ENCODE data around the gene INPP5F. TPM values are rescaled to one million over a fixed set of nuclear protein-coding genes. Genes with fewer than 3 reads are reported as not detected.

Gene INPP5F
- total RNA-seq, 1 donor from 2014 or later: 47.4 TPM

DNA sequence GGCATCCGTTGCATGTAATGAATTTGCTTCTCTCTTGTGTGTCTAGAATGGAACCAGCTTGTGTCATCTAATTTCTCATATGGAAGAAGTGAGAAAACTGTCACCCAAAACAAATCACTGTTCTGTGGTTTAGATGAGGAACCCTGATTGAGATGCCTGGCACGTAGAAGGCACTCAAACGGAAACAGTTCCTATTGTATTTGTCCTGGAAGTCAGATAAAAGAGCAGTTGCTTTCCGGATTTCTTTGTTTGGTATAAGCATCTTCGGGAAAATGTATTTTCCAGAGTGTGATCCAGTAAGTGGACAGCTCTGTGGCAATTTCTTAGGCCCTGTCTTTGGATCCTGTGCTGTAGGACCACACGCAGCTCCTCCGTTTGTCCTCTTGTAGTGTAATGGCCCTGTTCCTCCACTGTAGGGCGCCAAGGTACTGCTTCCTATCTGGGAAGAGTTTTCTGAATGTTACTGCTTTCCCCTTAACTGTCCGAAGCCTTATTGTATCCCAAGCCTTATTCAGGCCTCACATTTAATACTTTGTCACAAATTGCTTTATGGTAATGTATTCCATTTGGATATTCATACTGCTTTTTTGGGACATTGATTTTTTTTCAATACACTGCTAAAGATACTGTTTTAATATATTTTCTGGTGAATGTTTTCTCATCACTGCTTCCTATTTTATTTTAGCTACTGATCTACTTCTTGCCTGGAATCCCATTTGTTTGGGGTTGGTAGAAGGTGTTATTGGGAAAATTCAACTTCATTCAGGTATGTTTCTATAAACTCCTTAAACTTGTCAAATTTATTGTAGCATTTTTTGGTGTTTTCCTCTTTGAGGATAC is 24.8 kb downstream of the INPP5F start:
- Mint-ChIP-seq H3K27ac (no peak overlapping the region), H3K4me3 (no peak overlapping the region), H3K4me1 (ENCODE audit: unreplicated experiment) (peaks cover 34% of the 10 kb centered on the region), H3K36me3 (peaks cover 4% of the 10 kb centered on the region), H3K27me3 (no peaks in the 10 kb centered on the region), H3K9me3 (no peaks in the 10 kb centered on the region)
- DNase-seq (ENCODE audit: extremely low spot score, unreplicated experiment): no peak
- TF ChIP-seq, protein P1, sequence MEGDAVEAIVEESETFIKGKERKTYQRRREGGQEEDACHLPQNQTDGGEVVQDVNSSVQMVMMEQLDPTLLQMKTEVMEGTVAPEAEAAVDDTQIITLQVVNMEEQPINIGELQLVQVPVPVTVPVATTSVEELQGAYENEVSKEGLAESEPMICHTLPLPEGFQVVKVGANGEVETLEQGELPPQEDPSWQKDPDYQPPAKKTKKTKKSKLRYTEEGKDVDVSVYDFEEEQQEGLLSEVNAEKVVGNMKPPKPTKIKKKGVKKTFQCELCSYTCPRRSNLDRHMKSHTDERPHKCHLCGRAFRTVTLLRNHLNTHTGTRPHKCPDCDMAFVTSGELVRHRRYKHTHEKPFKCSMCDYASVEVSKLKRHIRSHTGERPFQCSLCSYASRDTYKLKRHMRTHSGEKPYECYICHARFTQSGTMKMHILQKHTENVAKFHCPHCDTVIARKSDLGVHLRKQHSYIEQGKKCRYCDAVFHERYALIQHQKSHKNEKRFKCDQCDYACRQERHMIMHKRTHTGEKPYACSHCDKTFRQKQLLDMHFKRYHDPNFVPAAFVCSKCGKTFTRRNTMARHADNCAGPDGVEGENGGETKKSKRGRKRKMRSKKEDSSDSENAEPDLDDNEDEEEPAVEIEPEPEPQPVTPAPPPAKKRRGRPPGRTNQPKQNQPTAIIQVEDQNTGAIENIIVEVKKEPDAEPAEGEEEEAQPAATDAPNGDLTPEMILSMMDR (conservative IDR thresholded peaks at IDR 0.05): peak; percentile 89

DNA sequence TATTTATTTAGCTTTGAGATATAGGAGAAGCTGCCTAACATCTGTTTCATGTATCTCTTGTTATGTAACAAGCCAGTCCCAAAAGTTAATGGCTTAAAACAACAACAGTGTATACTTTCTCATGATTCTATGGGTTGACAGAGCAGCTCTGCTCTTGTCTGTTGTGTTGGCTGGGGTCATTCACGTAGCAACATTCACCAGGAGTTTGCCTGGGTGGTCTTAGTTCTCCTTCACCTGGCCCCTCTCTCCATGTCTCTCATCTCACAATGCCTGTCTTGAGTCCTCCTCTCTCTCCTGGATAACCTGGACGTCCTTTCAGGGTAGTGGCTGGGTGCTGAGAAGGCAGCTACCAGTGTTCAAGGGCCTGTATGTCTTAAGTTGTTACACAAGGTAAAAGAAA is 27.5 kb downstream of the INPP5F start:
- peak overlapping the region; percentile 27 for H3K27ac Mint-ChIP-seq

DNA sequence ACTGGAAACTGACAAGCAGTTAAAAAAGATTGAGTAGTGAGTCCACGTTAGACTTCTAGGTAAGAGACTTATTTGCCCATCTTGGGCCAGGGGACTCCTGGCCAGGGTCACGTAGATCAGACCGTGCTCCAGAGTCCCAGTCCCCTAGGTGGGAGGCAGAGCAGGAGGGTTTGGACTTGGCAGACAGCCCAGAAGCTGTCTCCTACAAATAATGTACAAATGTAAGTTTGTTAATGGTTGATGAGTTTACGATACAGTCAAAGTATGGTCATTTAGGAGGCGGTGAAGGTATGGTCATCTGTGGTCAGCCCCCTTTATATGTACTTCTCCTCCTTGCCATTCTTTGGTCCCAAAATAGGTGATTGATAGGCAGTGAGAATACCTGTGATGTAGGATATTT is 28.2 kb downstream of the INPP5F start:
- Mint-ChIP-seq H3K27me3 (no peaks in the 10 kb centered on the region), H3K36me3 (peaks cover 4% of the 10 kb centered on the region), H3K9me3 (no peaks in the 10 kb centered on the region), H3K27ac (peak overlapping the region; percentile 79), H3K4me3 (peak overlapping the region; percentile 48), H3K4me1 (ENCODE audit: unreplicated experiment) (peaks cover 34% of the 10 kb centered on the region)
- no peak for DNase-seq (ENCODE audit: extremely low spot score, unreplicated experiment)
- TF ChIP-seq, protein P1 (conservative IDR thresholded peaks at IDR 0.05): no peak

More for the DNA sequence above, 27.5 kb downstream of the INPP5F start:
- Mint-ChIP-seq H3K36me3 (peaks cover 4% of the 10 kb centered on the region), H3K27me3 (no peaks in the 10 kb centered on the region), H3K9me3 (no peaks in the 10 kb centered on the region), H3K4me1 (ENCODE audit: unreplicated experiment) (peaks cover 34% of the 10 kb centered on the region), H3K4me3 (no peak overlapping the region)
- DNase-seq (ENCODE audit: extremely low spot score, unreplicated experiment): no peak
- TF ChIP-seq, protein P1 (conservative IDR thresholded peaks at IDR 0.05): no peak

DNA sequence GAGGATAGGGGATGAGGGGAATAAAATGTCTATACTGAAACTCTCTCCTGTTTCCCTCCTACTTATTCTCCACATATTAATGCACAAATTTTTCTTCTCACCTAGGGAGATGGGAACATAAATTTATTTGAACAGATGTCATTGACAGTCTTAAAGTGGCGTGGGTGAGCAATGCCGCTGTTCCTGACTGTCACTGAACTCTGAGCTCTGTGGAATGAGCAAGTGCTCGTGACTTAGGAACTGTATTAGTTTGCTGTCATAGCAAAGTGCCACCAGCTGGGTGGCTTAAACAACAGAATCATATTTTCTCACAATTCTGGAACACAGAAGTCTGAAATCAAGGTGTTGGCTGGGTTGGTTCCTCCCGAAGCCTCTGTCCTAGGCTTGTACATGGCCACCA is 29.1 kb downstream of the INPP5F start:
- peaks cover 4% of the 10 kb centered on the region for H3K36me3 Mint-ChIP-seq
- no peak overlapping the region for H3K27ac Mint-ChIP-seq
- H3K27me3 Mint-ChIP-seq: no peaks in the 10 kb centered on the region
- H3K9me3 Mint-ChIP-seq: no peaks in the 10 kb centered on the region
- TF ChIP-seq, protein P1 (conservative IDR thresholded peaks at IDR 0.05): no peak
- DNase-seq (ENCODE audit: extremely low spot score, unreplicated experiment): no peak
- peaks cover 34% of the 10 kb centered on the region for H3K4me1 Mint-ChIP-seq (ENCODE audit: unreplicated experiment)
- H3K4me3 Mint-ChIP-seq: no peak overlapping the region

DNA sequence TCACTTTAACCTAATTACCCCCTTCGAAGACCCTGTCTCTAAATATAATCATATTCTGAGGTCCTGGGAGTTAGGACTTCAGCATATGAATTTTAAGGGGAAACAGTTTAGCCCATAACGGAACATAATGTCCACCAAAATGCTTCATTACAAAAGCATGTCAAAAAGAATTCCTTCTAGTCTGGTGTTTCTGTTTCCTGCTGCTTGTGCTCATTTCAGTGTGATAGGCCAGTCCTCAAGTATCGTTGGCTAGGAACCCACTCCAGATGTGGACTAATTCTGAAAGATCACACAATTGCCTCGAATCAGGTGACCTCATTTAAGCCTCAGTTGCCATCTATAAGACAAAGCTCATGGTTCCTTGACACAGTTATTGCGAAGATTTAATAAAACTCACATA is 29.6 kb downstream of the INPP5F start:
- no peaks in the 10 kb centered on the region for H3K27me3 Mint-ChIP-seq
- DNase-seq (ENCODE audit: extremely low spot score, unreplicated experiment): no peak
- H3K9me3 Mint-ChIP-seq: no peaks in the 10 kb centered on the region
- H3K4me3 Mint-ChIP-seq: no peak overlapping the region
- TF ChIP-seq, protein P1 (conservative IDR thresholded peaks at IDR 0.05): no peak
- peaks cover 31% of the 10 kb centered on the region for H3K4me1 Mint-ChIP-seq (ENCODE audit: unreplicated experiment)
- H3K36me3 Mint-ChIP-seq: peaks cover 3% of the 10 kb centered on the region
- H3K27ac Mint-ChIP-seq: no peak overlapping the region

All from type B pancreatic cell (in vitro differentiated cells).